HG03280 (cell line): ENCODE measurements around the gene PGS1.

Experiments
- ATAC-seq: cut with Tn5 transposase; IDR thresholded peaks from one replicate; pipeline ENCODE4 v1.9.1; 2021; ENCODE audit warnings: mild to moderate bottlenecking, moderate library complexity; ENCODE audit not compliant: unreplicated experiment

The PGS1 gene

GRCh38 chr17:78403822-78404221, 25.4 kb downstream of the PGS1 start:
- no peak for ATAC-seq

GRCh38 chr17:78406396-78406795, 27.9 kb downstream of the PGS1 start:
- no peak for ATAC-seq

- no peak for ATAC-seq
Measured at GRCh38 chr17:78406920-78407319, 28.5 kb downstream of the PGS1 start.

GRCh38 chr17:78407387-78408000, 29.0 kb downstream of the PGS1 start:
- ATAC-seq, result no peak

DNA sequence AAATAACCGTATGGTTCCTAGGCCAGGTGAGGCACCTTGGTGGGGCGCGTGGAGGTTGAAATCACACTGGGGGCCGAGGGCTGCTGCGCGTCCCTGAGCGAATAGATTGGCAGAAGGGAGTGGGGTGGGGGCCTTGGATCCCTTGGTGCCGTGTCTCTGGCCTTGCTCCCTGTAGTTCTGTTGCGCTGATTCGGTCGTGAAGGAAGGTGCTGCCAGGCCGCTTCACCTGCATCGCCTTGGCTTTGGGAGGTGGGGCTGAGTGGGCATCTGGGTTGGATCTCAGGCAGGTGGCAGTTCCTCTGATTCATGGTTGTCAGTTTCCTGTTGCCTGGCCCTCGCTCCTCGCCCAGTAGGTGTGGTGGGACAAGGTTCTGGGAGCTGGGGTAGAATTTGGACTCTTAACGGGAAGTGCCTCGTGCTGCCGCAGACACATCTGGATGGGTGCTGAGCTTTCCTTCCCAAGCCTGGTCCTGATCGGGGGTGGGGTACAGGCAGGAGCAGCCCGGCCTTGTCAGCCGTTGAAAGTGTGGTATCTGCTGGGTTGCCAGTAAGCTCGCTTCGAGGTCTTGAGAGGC, 30.1 kb downstream of the PGS1 start:
- no peak for ATAC-seq

GRCh38 chr17:78409191-78409928, 30.9 kb downstream of the PGS1 start:
- no peak for ATAC-seq

DNA sequence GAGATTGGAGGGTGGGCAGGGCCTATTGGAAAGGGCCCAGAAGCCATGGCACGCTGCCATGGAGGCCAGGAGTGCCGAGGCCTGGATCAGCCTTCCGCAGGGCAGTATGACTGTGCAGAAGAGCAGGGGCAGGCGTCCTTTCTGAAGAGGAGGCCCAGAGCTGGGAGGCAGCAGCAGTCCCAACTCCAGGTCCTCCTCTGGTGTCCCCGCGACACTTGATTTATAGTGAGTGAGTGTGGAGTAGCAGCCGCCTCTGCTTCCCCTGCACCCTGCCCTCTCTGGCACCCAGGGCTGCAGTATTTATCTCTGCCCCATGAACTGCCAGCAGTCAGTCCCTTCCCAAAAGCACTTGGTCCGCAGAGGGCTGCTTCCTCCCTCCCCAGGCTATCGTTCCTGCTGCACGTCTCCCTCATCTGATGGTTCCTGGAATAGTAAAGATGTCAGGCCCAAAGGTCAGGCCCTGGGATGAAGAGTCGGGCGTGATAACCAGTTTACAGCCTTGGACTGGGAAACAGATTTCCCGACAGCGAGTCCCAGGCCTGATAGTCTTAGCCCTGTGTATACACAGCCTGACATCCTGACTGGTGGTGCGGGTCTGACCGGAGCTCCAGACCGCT, 32.9 kb downstream of the PGS1 start:
- no peak for ATAC-seq

DNA sequence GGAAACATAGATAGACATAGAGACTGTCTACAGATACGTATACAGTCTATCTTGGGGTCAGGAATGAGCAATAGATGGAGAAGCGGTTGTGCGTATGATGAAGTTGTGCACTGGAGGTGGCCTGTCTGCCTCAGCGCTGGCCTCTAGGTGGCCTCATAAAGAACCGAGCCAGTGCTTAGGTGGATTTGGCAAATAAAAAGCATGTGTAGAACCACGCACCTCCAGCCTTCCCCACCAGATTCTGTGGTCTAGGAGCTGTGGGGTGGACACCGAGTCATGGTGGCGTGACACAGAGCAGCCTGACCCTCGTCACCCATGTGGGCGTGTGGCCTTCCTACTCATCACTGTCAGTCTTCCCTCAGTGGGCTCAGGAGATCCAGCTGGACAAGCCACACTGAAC, 34.0 kb downstream of the PGS1 start:
- no peak for ATAC-seq

GRCh38 chr17:78414178-78415162, 36.0 kb downstream of the PGS1 start:
- ATAC-seq, result no peak

DNA sequence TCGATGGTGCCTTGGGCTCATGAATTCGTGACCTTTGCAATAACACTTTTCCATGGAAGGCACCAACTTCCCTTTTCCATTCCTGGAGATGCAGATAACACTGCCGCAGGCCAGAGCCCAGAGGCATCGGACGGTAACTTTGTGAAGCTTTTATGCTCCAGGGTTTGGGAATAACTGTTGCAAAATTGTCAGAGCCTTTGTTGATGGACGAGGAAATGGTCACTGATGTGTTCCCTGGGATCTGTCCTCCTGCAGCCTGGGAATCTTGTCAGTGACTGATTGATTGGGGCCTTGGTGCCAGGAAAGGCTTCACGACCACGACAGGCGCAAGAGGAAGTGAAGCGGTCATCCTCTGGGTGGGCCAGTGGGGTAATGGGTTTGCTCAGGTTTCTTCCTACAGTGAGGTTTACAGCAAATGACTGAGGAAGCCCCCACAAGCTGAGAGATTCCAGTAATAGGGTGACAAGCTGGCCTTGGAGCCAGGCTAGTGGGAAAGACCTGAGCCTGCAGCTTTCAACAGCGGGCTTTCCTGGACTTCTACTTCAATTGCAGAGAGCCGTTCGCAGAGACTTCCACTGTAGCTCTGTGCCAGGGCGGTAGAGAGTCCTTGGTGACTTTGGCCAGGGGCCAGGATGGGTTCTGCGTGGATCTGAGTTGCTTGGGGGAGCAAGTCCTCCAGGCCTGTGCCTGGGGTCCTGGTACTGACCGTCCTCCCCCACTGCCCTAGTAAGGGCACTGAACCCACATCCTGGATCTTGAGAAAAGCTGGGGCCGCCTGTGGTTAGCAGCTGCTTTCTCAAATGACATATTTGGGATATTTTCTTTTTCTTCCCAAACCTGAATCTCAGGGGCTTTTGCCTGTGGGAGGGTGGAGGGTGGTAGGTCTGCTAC, 37.6 kb downstream of the PGS1 start:
- no peak for ATAC-seq

DNA sequence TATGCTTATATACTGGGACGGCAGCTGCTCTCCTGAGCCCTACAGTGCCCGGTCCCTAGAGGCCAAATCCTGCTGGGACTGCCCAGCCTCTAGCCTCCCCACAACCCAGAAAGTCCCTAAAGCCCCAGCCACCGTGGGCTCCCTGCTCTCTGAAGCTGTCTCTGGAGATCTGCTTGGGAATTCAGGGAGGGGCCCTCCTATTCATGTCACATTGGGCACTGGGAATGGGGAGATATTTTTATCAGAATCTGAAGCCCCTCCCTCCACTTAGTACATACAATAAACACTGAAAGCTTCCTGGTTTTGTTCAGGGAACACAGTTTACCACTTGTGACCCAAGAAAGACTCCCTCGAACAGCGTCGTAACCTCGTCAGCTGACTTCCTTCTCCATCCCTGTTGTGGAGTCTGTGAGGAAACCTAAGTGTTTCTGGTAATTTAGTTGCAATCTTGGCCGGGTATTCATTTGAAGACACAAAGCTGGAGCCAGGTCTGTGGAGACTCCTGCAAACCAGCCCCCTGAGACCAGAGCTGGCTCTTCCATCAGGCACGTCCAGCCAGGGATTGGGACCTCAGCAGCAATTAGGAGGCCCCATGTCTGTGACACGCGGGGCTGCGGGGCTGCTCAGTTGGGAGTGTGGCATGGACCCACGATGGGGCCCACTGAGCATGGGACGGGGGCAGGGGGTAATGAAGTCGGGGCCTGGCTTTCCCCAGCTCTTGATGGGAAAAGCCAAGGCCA, 38.5 kb downstream of the PGS1 start:
- no peak for ATAC-seq

DNA sequence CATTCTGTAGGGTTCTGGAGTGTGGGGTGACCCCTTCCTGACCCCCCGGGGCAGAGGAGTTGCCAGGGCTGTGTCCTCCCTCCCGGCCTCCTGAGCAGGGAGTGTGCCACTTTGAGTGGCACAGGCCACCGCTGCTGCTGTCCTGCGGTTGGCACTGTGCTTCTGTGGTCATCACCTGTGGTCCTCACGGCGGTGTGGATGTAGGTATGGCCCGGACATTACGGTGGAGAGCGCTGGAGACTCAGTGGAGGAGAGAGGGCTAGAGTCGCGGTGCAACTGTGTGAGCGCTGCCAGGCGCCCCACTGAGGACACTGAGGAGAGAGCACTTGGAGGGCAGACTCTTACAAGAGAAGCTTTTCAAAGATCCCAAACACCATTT, 39.1 kb downstream of the PGS1 start:
- ATAC-seq, result no peak

- ATAC-seq, result no peak
Measured at GRCh38 chr17:78418326-78419026, 40.0 kb downstream of the PGS1 start.

GRCh38 chr17:78419970-78420815, 41.7 kb downstream of the PGS1 start:
- no peak for ATAC-seq

DNA sequence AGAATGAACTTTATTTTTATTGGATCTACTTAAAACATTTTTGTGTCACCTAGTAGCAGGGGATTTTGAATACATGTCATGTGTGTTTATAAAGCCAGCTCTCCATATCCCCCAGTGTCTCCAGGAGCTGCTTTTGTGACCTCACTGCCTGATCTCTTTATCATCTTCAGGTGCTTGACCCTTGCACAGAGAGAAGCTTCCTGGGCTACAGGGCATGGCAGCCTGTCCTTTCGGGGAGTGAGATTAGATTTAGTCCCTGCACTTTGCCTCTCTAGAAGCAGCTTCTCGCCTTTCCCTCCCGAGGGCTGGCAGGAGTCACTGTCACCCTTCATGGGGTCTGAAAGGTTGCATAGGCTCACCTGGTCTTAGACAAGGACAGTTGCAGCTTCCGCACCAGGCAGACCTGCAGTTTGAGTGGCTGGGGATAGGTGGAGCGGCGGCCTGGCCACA, 42.7 kb downstream of the PGS1 start:
- ATAC-seq, result no peak

DNA sequence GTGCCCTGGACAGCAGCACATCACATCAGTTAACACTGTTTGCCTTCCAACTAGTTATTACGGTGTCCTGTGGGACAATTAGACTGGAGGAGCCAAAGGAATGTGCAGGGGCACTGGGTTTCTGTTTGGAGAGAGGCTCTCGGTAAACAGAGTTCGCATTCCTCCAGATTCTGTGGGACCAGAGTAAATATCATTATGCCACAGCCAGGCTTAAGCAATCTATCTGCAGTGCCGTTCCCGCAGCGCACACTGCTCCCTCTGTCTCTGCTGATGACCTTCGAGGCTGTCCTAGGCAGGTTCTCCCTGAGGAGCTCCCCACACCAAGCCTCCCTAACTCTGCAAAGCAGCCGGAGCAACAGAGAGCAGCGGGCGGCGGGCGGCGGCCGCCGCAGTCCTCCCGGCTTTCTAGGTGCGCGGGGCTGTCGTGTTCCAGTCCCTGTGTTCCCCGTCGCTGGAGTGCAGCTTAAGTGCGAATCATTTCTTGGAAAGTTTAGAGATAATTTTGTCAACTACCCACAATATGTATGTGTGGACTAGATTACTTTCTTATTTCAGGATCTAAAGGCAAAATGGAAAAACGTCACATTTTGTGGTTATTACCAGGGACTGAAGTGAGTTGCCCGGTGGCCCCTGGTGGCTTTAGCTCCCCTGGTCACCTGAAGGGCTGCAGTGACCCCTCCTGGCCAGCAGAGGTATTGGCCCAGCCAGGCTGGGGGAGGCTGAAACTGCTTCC, 43.3 kb downstream of the PGS1 start:
- ATAC-seq, result peak; percentile 60

- ATAC-seq, result no peak
Measured at GRCh38 chr17:78422267-78422605, 43.8 kb downstream of the PGS1 start.
